HG02571 (cell line): Measurements from ENCODE around the gene XRN1.
"Not testable (repeated sequence)": the region's sequence is repeated elsewhere in the genome, so short reads cannot be mapped to it uniquely, and the experiment has no call there.

ENCODE experiments used
- ATAC-seq: cut with Tn5 transposase; IDR thresholded peaks from one replicate; pipeline ENCODE4 v1.9.1; 2021; ENCODE audit warnings: mild to moderate bottlenecking, moderate library complexity; ENCODE audit not compliant: unreplicated experiment

Gene XRN1

GRCh38 chr3:142436951-142437585, 10.8 kb downstream of the XRN1 start:
- ATAC-seq = no peak

- ATAC-seq = no peak
Measured at GRCh38 chr3:142434503-142434902, 13.3 kb downstream of the XRN1 start.

GRCh38 chr3:142433110-142433509, 14.7 kb downstream of the XRN1 start:
- ATAC-seq = no peak

- no peak for ATAC-seq
Measured at GRCh38 chr3:142429582-142429981, 18.3 kb downstream of the XRN1 start.

GRCh38 chr3:142424754-142425153, 23.1 kb downstream of the XRN1 start:
- no peak for ATAC-seq

GRCh38 chr3:142418926-142419592, 28.8 kb downstream of the XRN1 start:
- no peak for ATAC-seq

GRCh38 chr3:142417302-142417701, 30.5 kb downstream of the XRN1 start:
- ATAC-seq = no peak

- not testable (repeated sequence) for ATAC-seq
Measured at GRCh38 chr3:142400537-142400936, 47.3 kb downstream of the XRN1 start.

- ATAC-seq = no peak
Measured at GRCh38 chr3:142394921-142395622, 52.8 kb downstream of the XRN1 start.

GRCh38 chr3:142385078-142385477, 62.8 kb downstream of the XRN1 start:
- ATAC-seq = no peak

GRCh38 chr3:142374687-142375086, 73.2 kb downstream of the XRN1 start:
- ATAC-seq = no peak

GRCh38 chr3:142369576-142369975, 78.3 kb downstream of the XRN1 start:
- not testable (repeated sequence) for ATAC-seq

GRCh38 chr3:142366434-142366833, 81.4 kb downstream of the XRN1 start:
- ATAC-seq = no peak

GRCh38 chr3:142363936-142364467, 83.8 kb downstream of the XRN1 start:
- no peak for ATAC-seq

GRCh38 chr3:142363433-142363832, 84.4 kb downstream of the XRN1 start:
- ATAC-seq = not testable (repeated sequence)

- ATAC-seq = no peak
Measured at GRCh38 chr3:142359367-142359766, 88.5 kb downstream of the XRN1 start.

- peak; percentile 48 for ATAC-seq
Measured at GRCh38 chr3:142356818-142357217, 91.0 kb downstream of the XRN1 start.

- no peak for ATAC-seq
Measured at GRCh38 chr3:142355692-142356091, 92.1 kb downstream of the XRN1 start.

GRCh38 chr3:142354076-142354475, 93.8 kb downstream of the XRN1 start:
- no peak for ATAC-seq

GRCh38 chr3:142353571-142353970, 94.3 kb downstream of the XRN1 start:
- ATAC-seq = no peak

- ATAC-seq = not testable (repeated sequence)
Measured at GRCh38 chr3:142352698-142353097, 95.1 kb downstream of the XRN1 start.

GRCh38 chr3:142348460-142348859, 99.4 kb downstream of the XRN1 start:
- ATAC-seq = no peak
